Mucosa of descending colon (tissue), 3 donors: ENCODE measurements around the gene SEC31A. TPM values are rescaled to one million over a fixed set of nuclear protein-coding genes. Genes with fewer than 3 reads are reported as not detected.

ENCODE experiments used
- ATAC-seq: fragments of 200-7000 bp; cut with Tn5 transposase; one replicate; pipeline ENCODE4 v1.9.1; 2020; ENCODE audit warnings: mild to moderate bottlenecking, moderate library complexity
- DNase-seq, 3 donors: peaks; one replicate each; pipeline ENCODE4 v3.0.0-alpha.2; 2020
- H3K36me3 ChIP-seq: fragments of 200-600 bp; one replicate; pipeline ENCODE4 v1.8.0; 2021; ENCODE audit warnings: low read depth, mild to moderate bottlenecking
- H3K4me1 ChIP-seq: fragments of 200-600 bp; one replicate; pipeline ENCODE4 v1.8.0; 2021; ENCODE audit warnings: low read depth, mild to moderate bottlenecking
- H3K4me3 ChIP-seq: fragments of 200-600 bp; one replicate; pipeline ENCODE4 v1.8.0; 2021; ENCODE audit warnings: mild to moderate bottlenecking
- H3K9me3 ChIP-seq: fragments of 200-600 bp; one replicate; pipeline ENCODE4 v1.8.0; 2021; ENCODE audit warnings: mild to moderate bottlenecking
- CTCF ChIP-seq: fragments of 200-600 bp; IDR thresholded peaks from one replicate; pipeline ENCODE4 v1.8.0; 2022; ENCODE audit warnings: antibody characterized with exemption, mild to moderate bottlenecking
- intact Hi-C, 2 donors: fragments of 100-400 bp; cut with DNase I in 1 of 2; cut with micrococcal nuclease in 1 of 2; formaldehyde crosslinking; loops; one replicate each; pipeline versions ENCODE4 v1.11.0 to v1.11.1; 2022; cut with DNase I, micrococcal nuclease
- total RNA-seq, 3 donors: library from RNA; stranded (reverse); fragmentation: NEBNext Ultra II Directional in 2 of 3; extraction: Animal tissue kit (Norgen Biotek cat#: 25700) in 2 of 3; gene quantifications; one replicate each; pipeline versions ENCODE4 v1.2.1 to v1.2.4, GENCODE V29; 2021 to 2023
- donor health status: DM: no; HTN: no; CAD: no; lungs with moderate emphysema.
- donor health status: DM: no; HTN: no; CAD: no.
- donor health status: DM: no; HTN: yes; CAD: no.

Gene SEC31A
- total RNA-seq, 3 donors from 2014 or later, result 167 to 179 (median 176) TPM

- Histone ChIP-seq H3K4me3 (no peak overlapping the region), H3K36me3 (no peaks in the 10 kb centered on the region), H3K4me1 (peaks cover 5% of the 10 kb centered on the region), H3K9me3 (no peaks in the 10 kb centered on the region)
- intact Hi-C loops, result no loop called here
- DNase-seq, result no peak
- TF ChIP-seq CTCF, result no peak
- ATAC-seq, result no peak
These were observed 111.9 kb downstream of the SEC31A start for GRCh38 chr4:82779032-82779431.

GRCh38 chr4:82777857-82778525 is 113.0 kb downstream of the SEC31A start:
- Histone ChIP-seq H3K36me3 (no peaks in the 10 kb centered on the region), H3K9me3 (no peaks in the 10 kb centered on the region), H3K4me3 (no peak overlapping the region), H3K4me1 (peaks cover 5% of the 10 kb centered on the region)
- DNase-seq (no peak), ATAC-seq (no peak)
- intact Hi-C loops, result no loop called here
- TF ChIP-seq CTCF, result no peak

GRCh38 chr4:82776925-82777542 is 113.9 kb downstream of the SEC31A start:
- ATAC-seq (no peak), DNase-seq (no peak)
- TF ChIP-seq CTCF, result no peak
- Histone ChIP-seq H3K4me3 (no peak overlapping the region), H3K4me1 (peaks cover 5% of the 10 kb centered on the region), H3K36me3 (no peaks in the 10 kb centered on the region), H3K9me3 (no peaks in the 10 kb centered on the region)
- intact Hi-C loops, result no loop called here

GRCh38 chr4:82775243-82775642 is 115.7 kb downstream of the SEC31A start:
- no peaks in the 10 kb centered on the region for H3K9me3 ChIP-seq
- no peak overlapping the region for H3K4me3 ChIP-seq
- intact Hi-C loops, result no loop called here
- no peaks in the 10 kb centered on the region for H3K4me1 ChIP-seq
- ATAC-seq (no peak), DNase-seq (no peak)
- no peaks in the 10 kb centered on the region for H3K36me3 ChIP-seq
- no peak for TF ChIP-seq CTCF

GRCh38 chr4:82774711-82775171 is 116.2 kb downstream of the SEC31A start:
- H3K4me1 ChIP-seq, result no peaks in the 10 kb centered on the region
- ATAC-seq, result no peak
- no peaks in the 10 kb centered on the region for H3K9me3 ChIP-seq
- intact Hi-C loops, result no loop called here
- H3K36me3 ChIP-seq, result no peaks in the 10 kb centered on the region
- no peak for TF ChIP-seq CTCF
- H3K4me3 ChIP-seq, result no peak overlapping the region
- DNase-seq, result no peak
